DOHH2 (cell line): ENCODE data around the gene FOXO4.
A peak's percentile ranks its signal among the peaks of the same experiment; 100 is the strongest.

Source experiments
- H3F3A ChIP-seq: fragments of 200-600 bp; sonication (generic), shearing (Covaris generic); 2 replicates; pipeline ENCODE4 v1.6.0; 2016; ENCODE audit warnings: antibody characterized with exemption, mild to moderate bottlenecking; ENCODE audit not compliant: control insufficient read depth, insufficient read depth
- H3K27ac ChIP-seq: fragments of 200-600 bp; sonication (generic); 2 replicates; pipeline ENCODE4 v1.5.1; 2014; ENCODE audit warnings: low read depth, mild to moderate bottlenecking, low read length, moderate library complexity
- H3K27me3 ChIP-seq: fragments of 200-600 bp; sonication (generic); 2 replicates; pipeline ENCODE4 v1.6.1; 2014; ENCODE audit warnings: mild to moderate bottlenecking, low read length, mixed read lengths; ENCODE audit not compliant: control insufficient read depth
- H3K36me3 ChIP-seq: fragments of 200-600 bp; sonication (generic); 2 replicates; pipeline ENCODE4 v1.6.1; 2014; ENCODE audit warnings: mild to moderate bottlenecking, low read length, moderate library complexity, mixed read lengths; ENCODE audit not compliant: control insufficient read depth
- H3K4me1 ChIP-seq: fragments of 200-600 bp; sonication (generic); 2 replicates; pipeline ENCODE4 v1.6.1; 2014; ENCODE audit warnings: mild to moderate bottlenecking, low read length, mixed read lengths; ENCODE audit not compliant: control insufficient read depth
- H3K4me2 ChIP-seq: fragments of 200-600 bp; sonication (generic); 2 replicates; pipeline ENCODE4 v1.6.0; 2014; ENCODE audit warnings: mild to moderate bottlenecking, low read length, moderate library complexity
- H3K4me3 ChIP-seq: fragments of 200-600 bp; sonication (generic); 2 replicates; pipeline ENCODE4 v1.5.1; 2014; ENCODE audit warnings: mild to moderate bottlenecking, low read length, mixed read lengths
- H3K79me2 ChIP-seq: fragments of 200-600 bp; sonication (generic); 2 replicates; pipeline ENCODE4 v1.6.1; 2014; ENCODE audit warnings: mild to moderate bottlenecking, low read length, mixed read lengths; ENCODE audit not compliant: control insufficient read depth
- H3K9me2 ChIP-seq: fragments of 200-600 bp; sonication (generic); replicated peaks from 2 replicates; pipeline ENCODE4 v1.6.1; 2014; ENCODE audit warnings: mild to moderate bottlenecking, low read length, mixed read lengths; ENCODE audit not compliant: control insufficient read depth
- H3K9me3 ChIP-seq: fragments of 200-600 bp; sonication (generic); 2 replicates; pipeline ENCODE4 v1.6.1; 2014; ENCODE audit warnings: antibody characterized with exemption, low read length, mixed read lengths; ENCODE audit not compliant: control insufficient read depth, insufficient read depth
- H4K20me1 ChIP-seq: fragments of 200-600 bp; sonication (generic); 2 replicates; pipeline ENCODE4 v1.6.0; 2014; ENCODE audit warnings: low read depth, mild to moderate bottlenecking, antibody characterized with exemption, low read length, moderate library complexity; ENCODE audit not compliant: control insufficient read depth, insufficient read depth
- EZH2phosphoT487 ChIP-seq: fragments of 200-600 bp; sonication (generic); IDR thresholded peaks from 2 replicates; pipeline ENCODE4 v1.6.1; 2017; ENCODE audit warnings: borderline replicate concordance, mild to moderate bottlenecking, antibody characterized with exemption, low read length, moderate library complexity, mixed read lengths
- TF ChIP-seq, protein P1 (sequence below): fragments of 200-600 bp; sonication (generic); IDR thresholded peaks from one replicate; pipeline ENCODE4 v1.5.1; 2014; ENCODE audit warnings: antibody characterized with exemption, mild to moderate bottlenecking, low read depth, low read length; ENCODE audit not compliant: poor library complexity, severe bottlenecking

Gene FOXO4

DNA sequence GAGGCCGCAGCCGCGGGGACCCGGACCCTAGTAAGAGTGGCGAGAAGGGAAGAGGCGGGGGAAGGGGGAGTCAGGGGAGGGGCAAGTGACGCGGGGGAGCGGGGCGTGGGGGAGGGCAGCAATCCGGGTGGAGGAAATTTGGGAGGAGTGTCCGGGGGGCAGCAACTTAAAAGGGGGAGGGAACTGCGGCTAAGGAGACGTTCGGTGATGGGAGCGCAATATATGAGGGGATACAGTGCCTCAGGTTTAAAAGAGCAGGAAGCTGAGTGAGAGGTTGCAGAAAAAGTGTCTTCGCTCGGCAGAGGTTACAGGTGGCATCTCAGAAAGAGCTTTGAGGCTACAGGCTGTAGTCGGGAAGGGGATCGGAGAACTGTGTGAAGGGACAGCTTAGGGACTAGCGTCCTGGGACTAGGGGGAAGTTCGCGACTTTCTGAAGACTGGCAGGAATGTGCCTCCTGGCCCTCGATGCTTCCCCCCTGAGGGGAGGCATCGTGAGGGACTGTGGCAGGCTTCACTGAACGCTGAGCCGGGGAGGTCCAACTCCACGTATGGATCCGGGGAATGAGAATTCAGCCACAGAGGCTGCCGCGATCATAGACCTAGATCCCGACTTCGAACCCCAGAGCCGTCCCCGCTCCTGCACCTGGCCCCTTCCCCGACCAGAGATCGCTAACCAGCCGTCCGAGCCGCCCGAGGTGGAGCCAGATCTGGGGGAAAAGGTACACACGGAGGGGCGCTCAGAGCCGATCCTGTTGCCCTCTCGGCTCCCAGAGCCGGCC lies 519 bp downstream of the FOXO4 start:
- Histone ChIP-seq H3K4me2 (peak overlapping the region; percentile 93), H3K4me3 (peak overlapping the region; percentile 84), H3K79me2 (no peaks in the 10 kb centered on the region), H3K27ac (no peak overlapping the region), H3K9me2 (no peaks in the 10 kb centered on the region), H3K9me3 (no peaks in the 10 kb centered on the region), H4K20me1 (no peaks in the 10 kb centered on the region), H3K27me3 (no peaks in the 10 kb centered on the region), H3K4me1 (peaks cover 11% of the 10 kb centered on the region), H3F3A (no peaks in the 10 kb centered on the region), H3K36me3 (no peaks in the 10 kb centered on the region)
- TF ChIP-seq, protein P1, sequence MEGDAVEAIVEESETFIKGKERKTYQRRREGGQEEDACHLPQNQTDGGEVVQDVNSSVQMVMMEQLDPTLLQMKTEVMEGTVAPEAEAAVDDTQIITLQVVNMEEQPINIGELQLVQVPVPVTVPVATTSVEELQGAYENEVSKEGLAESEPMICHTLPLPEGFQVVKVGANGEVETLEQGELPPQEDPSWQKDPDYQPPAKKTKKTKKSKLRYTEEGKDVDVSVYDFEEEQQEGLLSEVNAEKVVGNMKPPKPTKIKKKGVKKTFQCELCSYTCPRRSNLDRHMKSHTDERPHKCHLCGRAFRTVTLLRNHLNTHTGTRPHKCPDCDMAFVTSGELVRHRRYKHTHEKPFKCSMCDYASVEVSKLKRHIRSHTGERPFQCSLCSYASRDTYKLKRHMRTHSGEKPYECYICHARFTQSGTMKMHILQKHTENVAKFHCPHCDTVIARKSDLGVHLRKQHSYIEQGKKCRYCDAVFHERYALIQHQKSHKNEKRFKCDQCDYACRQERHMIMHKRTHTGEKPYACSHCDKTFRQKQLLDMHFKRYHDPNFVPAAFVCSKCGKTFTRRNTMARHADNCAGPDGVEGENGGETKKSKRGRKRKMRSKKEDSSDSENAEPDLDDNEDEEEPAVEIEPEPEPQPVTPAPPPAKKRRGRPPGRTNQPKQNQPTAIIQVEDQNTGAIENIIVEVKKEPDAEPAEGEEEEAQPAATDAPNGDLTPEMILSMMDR: no peak
- no peak for TF ChIP-seq EZH2phosphoT487

DNA sequence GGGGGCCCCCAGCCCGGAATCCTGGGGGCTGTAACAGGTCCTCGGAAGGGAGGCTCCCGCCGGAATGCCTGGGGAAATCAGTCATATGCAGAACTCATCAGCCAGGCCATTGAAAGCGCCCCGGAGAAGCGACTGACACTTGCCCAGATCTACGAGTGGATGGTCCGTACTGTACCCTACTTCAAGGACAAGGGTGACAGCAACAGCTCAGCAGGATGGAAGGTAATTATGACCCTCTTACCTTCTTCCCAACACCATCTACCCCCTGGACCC lies 1.0 kb downstream of the FOXO4 start:
- TF ChIP-seq EZH2phosphoT487: no peak
- Histone ChIP-seq H3K4me3 (peak overlapping the region; percentile 84), H3K79me2 (no peaks in the 10 kb centered on the region), H3F3A (no peaks in the 10 kb centered on the region), H3K9me3 (no peaks in the 10 kb centered on the region), H3K36me3 (no peaks in the 10 kb centered on the region), H4K20me1 (no peaks in the 10 kb centered on the region), H3K4me2 (peak overlapping the region; percentile 93), H3K9me2 (no peaks in the 10 kb centered on the region), H3K27me3 (no peaks in the 10 kb centered on the region), H3K4me1 (peaks cover 11% of the 10 kb centered on the region), H3K27ac (no peak overlapping the region)

DNA sequence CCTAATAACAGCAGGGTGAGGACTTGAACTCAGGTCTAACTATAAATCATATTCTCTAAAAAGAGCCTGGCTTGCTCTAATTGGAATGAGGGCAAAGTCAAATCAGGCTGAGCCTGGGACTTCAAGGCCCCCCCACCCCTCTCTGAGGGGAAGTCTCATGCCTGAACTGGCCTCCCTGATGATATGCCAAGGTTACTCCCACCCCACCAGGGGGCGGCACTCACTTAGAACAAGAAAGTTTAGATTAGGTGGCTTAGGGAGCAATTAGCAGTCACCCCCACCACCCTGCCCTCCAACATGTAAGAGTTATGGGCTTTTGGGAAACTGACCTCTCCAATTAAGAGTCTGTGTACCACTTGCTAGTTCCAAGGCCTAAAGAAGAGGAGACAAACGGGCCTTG lies 2.7 kb downstream of the FOXO4 start:
- no peak overlapping the region for H3K4me3 ChIP-seq
- no peaks in the 10 kb centered on the region for H3F3A ChIP-seq
- no peak for TF ChIP-seq EZH2phosphoT487
- TF ChIP-seq, protein P1: peak; percentile 52
- H3K4me1 ChIP-seq: peaks cover 18% of the 10 kb centered on the region
- no peaks in the 10 kb centered on the region for H3K9me3 ChIP-seq
- no peaks in the 10 kb centered on the region for H3K27me3 ChIP-seq
- no peak overlapping the region for H3K27ac ChIP-seq
- H3K4me2 ChIP-seq: no peak overlapping the region
- no peaks in the 10 kb centered on the region for H4K20me1 ChIP-seq
- H3K9me2 ChIP-seq: no peaks in the 10 kb centered on the region
- no peaks in the 10 kb centered on the region for H3K36me3 ChIP-seq
- H3K79me2 ChIP-seq: no peaks in the 10 kb centered on the region

DNA sequence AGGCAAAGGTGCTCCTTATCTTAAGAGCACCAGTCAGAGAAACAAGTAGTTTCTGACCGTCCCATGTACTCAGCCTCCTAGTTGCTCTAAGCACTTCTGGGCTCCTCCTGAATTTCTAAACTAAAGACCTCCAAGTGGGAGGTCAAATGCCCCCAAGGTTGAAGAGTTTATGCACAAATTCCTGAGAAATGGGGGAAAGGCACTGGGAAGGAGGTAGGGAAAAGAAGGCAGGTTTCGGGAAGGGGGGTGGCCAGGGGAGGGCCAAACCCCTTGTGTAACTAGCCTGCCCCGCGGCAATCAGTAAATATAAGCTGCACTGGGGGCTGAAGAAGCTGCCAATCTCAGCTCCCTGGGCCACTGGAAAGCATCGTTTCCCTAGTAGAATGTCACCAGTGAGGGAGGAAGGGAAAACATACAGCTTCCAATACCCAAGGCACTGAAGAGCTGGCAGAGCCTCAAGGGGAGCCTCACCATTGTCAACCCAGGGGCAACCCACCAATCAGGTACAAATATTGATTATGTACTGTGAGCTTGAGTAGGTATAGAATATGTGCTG lies 3.4 kb downstream of the FOXO4 start:
- H3F3A ChIP-seq: no peaks in the 10 kb centered on the region
- no peaks in the 10 kb centered on the region for H3K27me3 ChIP-seq
- H3K27ac ChIP-seq: no peak overlapping the region

More for the DNA sequence above, 3.4 kb downstream of the FOXO4 start:
- TF ChIP-seq EZH2phosphoT487: no peak
- TF ChIP-seq, protein P1: no peak
- Histone ChIP-seq H3K4me3 (no peak overlapping the region), H3K79me2 (no peaks in the 10 kb centered on the region), H3K4me1 (peaks cover 25% of the 10 kb centered on the region), H3K4me2 (no peak overlapping the region), H3K36me3 (no peaks in the 10 kb centered on the region), H3K9me3 (no peaks in the 10 kb centered on the region), H4K20me1 (no peaks in the 10 kb centered on the region), H3K9me2 (no peaks in the 10 kb centered on the region)
